ENCODE measurements around the gene COG5.

Gene COG5

DNA sequence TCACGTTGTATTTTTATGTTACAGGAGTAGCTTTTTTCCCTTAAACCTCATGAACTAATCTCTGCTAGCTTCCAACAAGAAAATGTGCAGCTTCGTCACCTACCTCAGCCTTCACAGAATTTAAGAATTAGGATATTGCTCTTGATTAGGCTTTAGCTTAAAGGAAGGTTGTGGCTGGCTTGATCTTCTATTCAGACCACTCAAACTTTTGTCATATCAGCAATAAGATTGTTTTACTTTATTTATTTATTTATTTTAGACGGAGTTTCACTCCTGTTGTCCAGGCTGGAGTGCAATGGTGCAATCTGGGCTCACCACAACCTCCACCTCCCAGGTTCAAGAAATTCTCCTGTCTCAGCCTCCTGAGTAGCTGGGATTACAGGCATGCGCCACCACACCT lies 219.4 kb downstream of the COG5 start:
- TF ChIP-seq, protein P1, sequence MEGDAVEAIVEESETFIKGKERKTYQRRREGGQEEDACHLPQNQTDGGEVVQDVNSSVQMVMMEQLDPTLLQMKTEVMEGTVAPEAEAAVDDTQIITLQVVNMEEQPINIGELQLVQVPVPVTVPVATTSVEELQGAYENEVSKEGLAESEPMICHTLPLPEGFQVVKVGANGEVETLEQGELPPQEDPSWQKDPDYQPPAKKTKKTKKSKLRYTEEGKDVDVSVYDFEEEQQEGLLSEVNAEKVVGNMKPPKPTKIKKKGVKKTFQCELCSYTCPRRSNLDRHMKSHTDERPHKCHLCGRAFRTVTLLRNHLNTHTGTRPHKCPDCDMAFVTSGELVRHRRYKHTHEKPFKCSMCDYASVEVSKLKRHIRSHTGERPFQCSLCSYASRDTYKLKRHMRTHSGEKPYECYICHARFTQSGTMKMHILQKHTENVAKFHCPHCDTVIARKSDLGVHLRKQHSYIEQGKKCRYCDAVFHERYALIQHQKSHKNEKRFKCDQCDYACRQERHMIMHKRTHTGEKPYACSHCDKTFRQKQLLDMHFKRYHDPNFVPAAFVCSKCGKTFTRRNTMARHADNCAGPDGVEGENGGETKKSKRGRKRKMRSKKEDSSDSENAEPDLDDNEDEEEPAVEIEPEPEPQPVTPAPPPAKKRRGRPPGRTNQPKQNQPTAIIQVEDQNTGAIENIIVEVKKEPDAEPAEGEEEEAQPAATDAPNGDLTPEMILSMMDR (IDR thresholded peaks at IDR 0.05; ENCODE audit: extremely low read depth, missing control alignments), result no peak
- no peak for DNase-seq (ENCODE audit: low spot score)

DNA sequence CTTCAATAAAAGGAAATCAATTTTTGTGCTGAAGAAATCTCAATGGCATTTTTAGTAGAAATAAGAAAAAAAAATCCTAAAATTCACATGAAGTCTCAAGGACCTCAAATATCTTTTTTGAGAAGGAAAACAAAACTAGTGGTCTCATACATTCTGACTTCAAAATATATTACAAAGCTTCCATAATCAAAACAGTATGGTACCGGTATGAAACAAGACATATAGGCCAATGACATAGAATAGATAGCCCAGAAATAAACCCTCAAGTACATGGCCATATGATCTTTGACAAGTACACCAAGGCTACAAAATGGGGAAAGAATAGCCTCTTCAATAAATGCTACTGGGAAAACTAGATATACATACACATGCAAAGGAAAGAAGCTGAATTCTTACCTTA lies 225.6 kb downstream of the COG5 start:
- no peak for DNase-seq (ENCODE audit: low spot score)
- TF ChIP-seq, protein P1 (IDR thresholded peaks at IDR 0.05; ENCODE audit: extremely low read depth, missing control alignments), result no peak

DNA sequence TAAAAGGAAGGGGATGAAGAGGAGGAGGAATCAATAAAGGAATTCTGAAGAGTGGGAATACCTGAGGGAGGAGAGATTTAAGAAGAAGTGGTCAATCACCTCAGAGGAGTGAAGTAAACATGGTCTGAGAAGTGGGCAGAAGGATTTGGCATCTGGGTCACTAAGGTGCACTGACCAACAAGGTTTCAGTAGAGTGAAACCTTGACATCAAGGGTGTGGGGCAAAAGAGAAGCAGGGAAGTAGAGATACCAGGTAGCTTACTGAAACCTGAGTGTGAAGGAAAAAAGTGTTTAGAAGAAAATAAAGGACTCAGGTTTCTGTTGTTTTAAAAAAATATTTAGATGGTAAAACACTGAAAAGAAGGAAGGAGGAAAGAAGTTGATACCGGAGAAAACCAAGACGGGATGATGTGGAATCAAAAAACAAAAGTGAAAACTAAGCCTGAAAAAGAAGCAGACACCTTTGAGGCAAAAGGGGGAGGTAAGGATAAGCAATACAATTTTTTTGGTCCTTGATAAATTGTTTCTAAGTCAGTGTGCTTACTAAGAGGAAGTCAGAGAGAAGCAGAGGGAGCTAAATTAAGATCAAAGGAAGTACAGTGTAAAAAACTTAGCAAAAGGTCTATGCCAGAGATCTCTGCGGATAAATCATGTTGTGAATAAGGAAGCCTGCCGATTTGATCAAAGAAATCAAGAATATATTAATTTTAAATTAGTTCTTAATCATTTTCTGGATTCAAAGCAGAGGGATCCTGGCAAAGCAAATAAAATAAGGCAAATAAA lies 231.0 kb downstream of the COG5 start:
- TF ChIP-seq, protein P1 (IDR thresholded peaks at IDR 0.05; ENCODE audit: extremely low read depth, missing control alignments), result no peak
- peak; percentile 15 for DNase-seq (ENCODE audit: low spot score)

DNA sequence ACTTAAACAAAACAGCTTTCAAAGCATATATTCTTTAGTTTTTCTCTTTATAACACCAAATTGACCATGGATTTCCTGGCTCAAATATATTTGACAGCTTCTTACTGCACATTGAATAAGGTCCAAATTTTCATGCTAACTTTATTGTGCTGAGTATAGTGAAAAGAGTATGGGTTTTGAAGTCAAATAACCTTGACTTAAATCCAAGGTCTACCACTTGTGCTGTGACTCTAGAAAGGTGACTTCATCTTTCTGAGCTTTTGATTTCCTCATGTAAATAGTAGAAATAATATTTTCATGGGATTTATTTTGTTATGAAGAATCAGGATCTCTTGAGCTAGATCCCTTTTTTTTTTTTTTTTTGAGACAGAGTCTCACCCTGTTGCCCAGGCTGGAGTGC lies 233.2 kb downstream of the COG5 start:
- TF ChIP-seq, protein P1 (IDR thresholded peaks at IDR 0.05; ENCODE audit: extremely low read depth, missing control alignments), result no peak
- DNase-seq (ENCODE audit: low spot score), result no peak

DNA sequence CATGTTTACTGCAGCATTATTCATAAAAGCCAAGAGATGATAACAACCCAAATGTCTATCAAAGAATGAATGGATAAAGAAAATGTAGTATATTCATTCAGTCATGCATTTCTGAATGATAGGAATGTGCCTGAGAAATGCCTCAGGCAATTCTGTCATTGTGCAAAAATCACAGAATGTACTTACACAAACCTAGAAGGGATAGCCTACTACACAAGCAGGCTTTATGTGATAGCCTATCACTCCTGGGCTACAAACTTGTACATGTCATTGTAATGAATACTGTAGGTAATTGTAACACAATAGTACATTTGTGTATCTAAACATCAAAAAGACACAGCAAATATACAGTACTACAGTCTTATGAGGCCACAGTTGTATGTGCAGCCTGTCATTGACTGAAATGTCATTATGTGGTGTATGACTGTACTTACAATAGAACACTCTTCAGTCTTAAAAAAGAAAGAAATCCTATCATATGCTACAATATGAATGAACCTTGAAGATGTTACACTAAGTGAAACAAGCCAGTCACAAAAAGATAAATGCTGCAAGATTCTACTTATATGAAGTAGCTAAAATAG lies 235.6 kb downstream of the COG5 start:
- DNase-seq (ENCODE audit: low spot score), result no peak

DNA sequence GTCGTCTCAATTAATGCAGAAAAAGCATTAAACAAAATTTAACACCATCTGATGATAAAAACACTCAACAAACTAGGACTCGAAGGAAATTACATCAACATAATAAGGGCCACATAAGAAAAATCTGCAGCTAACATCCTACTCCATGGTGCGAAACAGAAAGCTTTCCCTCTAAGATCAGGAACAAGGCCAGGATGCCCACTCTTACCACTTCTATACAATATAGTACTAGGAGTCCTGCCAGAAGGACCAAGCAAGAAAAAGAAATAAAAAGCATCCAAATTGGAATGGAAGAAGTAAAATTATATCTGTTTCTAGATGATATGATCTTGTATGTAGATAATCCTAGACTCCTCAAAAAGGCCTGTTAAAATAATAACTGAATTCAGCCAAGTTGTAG lies 237.7 kb downstream of the COG5 start:
- no peak for DNase-seq (ENCODE audit: low spot score)
- TF ChIP-seq, protein P1 (IDR thresholded peaks at IDR 0.05; ENCODE audit: extremely low read depth, missing control alignments), result no peak

More for the DNA sequence above, 235.6 kb downstream of the COG5 start:
- TF ChIP-seq, protein P1 (IDR thresholded peaks at IDR 0.05; ENCODE audit: extremely low read depth, missing control alignments), result no peak

DNA sequence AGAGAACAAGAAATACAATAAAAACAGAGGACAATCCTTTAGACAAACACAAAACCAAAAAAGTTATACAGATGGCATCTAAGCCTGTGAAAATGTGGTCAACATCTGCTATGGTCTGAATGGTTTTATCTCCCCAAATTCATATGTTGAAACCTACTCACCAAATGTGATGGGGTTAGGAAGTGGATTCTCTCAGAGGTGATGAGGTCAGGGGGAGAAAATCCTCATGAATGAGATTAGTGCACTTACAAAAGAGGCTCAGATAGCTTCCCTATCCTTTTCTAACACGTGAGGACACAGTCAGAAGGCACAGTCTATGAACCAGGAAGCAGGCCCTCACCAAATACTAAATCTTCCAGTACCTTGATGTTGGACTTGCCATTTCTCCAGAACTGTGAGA lies 241.7 kb downstream of the COG5 start:
- DNase-seq (ENCODE audit: low spot score), result no peak
- TF ChIP-seq, protein P1 (IDR thresholded peaks at IDR 0.05; ENCODE audit: extremely low read depth, missing control alignments), result no peak
